COR-L47 (cell line): ENCODE data around the gene SYT1.
A peak's percentile ranks its signal among the peaks of the same experiment; 100 is the strongest.
"Not testable (repeated sequence)": the region's sequence is repeated elsewhere in the genome, so short reads cannot be mapped to it uniquely, and the experiment has no call there.

Experiments
- DNase-seq: peaks from one replicate; lab custom pipeline; 2025; lab: John Stamatoyannopoulos, UW

SYT1 gene

DNA sequence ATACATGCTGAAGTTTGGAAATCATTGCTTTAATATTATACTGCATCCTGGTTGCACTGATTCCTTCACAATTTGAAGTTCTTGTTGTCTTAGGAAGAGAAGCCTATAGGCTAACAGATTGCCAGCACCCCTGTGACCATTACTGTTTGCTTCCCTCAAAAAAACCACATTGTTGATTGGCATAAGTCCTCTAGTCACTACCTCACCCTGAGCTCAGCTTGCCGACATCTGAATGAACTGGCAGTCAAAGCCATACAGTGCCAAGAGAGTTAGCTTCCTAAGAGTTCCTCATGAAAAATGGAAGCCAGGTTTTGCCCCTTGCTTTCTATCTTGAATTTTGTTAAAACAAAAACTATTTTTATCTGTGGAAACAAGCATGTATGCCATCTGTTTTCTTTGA, 276.1 kb downstream of the SYT1 start:
- no peak for DNase-seq

GRCh38 chr12:79141776-79142175, 277.2 kb downstream of the SYT1 start:
- no peak for DNase-seq

- DNase-seq = peak; percentile 21
These were observed 279.2 kb downstream of the SYT1 start for GRCh38 chr12:79143803-79144202.

DNA sequence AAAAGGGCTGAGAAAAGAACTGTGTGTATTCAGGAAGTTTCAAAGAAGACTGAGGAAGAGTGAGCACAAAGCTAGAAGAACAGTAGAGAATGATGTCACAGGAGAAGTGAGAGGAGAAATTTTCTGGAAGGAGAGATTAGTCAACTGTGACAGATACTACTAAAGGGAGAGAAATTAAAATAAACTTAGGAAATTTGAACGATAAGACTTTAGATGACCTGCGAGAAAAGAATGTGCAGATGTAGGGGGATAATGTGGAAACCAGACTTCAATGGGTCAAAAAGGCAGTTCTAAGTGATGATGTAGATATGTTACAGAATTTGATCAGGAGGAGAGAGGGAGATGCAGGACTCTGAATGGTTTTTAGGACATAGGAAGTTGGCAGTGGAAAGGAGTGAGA, 287.4 kb downstream of the SYT1 start:
- DNase-seq = no peak

GRCh38 chr12:79155683-79156082, 291.1 kb downstream of the SYT1 start:
- DNase-seq = no peak

- no peak for DNase-seq
These were observed 292.4 kb downstream of the SYT1 start for GRCh38 chr12:79156846-79157463.

DNA sequence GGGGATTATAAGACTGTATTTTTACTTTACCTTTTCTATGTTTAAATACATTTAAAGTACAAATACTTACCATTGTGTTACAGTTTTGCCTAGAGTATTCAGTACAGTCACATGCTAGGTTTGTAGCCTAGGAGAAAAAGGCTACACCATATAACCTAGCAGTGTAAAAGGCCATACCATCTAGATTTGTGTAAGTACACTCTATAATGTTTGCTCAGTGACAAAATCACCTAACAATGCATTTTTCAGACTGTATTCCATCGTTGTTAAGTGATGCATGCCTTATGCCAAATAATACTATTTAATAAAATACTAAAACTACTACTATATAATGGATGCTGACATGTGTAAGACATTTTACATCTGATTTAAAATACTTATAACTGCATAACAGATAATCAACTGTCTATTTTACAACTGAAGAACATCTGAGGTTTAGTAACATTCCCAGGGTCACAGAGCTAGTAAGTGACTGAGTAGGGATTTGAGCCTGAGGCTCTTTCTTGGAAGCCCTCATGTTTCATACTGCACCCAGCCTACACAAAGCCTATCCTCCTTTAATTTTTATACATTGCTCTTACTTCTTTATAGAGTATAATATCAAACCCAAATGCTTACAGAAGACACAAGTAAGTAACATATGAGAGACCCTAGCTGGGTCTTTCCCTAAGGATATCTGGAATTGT, 296.8 kb downstream of the SYT1 start:
- DNase-seq = no peak

GRCh38 chr12:79162147-79162772, 297.7 kb downstream of the SYT1 start:
- DNase-seq = no peak

- no peak for DNase-seq
These were observed 298.4 kb downstream of the SYT1 start for GRCh38 chr12:79162948-79163347.

DNA sequence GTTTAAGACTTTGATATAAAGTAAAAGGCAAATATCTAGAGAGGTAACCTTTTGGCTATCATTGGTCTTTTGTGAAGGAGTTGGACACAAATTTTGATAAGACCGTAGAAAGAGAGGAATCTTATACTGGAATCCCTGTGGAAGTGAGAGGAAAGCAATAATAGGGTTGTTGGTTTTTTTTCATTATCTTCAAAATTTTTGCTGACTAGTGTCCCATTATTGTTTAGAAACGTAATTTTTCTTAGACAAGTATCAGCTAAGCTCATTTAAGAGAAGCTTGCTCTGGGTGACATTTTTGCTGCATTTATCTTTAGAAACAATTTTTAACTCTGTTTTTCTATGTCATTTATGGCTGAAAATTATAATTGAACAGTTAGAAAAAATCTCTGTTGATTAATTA, 300.3 kb downstream of the SYT1 start:
- DNase-seq = no peak

- DNase-seq = no peak
These were observed 304.1 kb downstream of the SYT1 start for GRCh38 chr12:79168687-79169086.

DNA sequence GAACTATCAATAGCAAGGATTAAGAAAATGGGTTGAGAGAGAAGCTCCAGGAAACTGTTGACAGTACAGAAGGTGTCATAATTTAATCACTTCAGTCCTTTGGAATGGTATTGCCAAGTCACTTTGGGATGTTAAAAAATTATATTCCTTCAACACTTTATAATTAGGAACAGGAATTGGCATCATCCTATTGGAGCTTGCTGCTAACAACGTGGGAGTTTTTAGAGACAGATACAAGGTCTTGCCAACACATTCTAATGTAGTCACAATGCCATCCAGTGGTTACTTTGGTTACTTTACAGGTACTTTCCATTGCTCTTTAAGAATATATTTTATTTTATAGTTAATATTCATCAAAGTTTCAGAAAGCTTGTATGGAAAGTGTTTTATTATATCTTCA, 310.1 kb downstream of the SYT1 start:
- DNase-seq = peak; percentile 16

- DNase-seq = peak; percentile 13
These were observed 318.4 kb downstream of the SYT1 start for GRCh38 chr12:79183003-79183402.

DNA sequence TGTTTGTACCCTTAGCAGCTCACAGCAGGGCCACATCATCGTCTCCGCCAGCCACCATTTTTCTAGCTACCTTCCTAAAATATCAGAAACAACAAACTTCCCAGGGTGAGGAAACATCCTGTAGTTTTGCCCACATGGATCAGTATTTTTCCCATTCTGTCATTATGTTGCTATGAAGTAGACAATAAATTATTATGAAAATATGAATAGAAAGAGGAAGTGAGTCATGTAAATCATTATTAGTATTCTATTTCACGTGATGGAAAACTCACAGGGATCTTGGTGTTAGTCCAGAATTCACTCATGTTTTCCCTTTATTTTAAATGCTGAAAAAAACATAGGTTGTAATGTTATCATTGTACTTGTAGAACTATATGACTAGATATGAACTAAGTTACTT, 319.4 kb downstream of the SYT1 start:
- peak; percentile 17 for DNase-seq

GRCh38 chr12:79186506-79186905, 321.9 kb downstream of the SYT1 start:
- DNase-seq = no peak

DNA sequence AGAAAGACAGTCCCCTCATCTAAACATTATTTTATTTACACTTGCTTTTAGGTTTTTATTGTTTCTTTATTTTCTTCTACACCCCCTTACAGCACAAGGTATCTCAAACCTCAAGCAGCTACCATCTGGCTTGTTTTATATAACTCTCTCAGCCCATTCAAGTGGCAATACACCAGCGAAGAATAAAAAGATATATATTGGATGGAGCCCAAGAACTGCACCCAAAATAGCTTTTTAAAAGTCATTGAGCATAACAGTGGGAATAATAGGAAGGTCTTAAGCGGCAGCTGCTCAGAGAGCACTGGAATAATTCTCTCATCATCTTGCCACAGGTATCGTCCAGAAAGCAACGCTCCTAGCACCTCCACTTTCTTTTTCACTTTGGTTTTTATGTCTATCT, 322.5 kb downstream of the SYT1 start:
- peak; percentile 26 for DNase-seq

DNA sequence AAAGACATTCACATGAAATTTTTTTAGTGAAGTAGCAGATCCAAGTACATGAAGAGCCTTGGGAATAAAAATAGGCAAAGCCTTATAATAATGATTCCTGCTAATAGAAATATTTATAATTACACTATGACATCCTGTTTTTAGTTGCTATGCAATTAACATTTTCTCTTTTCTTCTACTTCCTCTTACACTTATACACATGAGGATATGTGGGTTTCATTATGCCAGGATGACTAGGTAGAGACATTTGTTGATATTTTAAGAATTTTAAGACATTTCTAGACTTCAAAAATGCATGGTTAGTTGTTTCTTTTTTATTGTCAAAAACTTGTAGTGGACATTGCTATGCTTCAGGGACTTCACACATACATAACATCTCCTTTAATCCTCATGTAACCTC, 326.8 kb downstream of the SYT1 start:
- DNase-seq = no peak

DNA sequence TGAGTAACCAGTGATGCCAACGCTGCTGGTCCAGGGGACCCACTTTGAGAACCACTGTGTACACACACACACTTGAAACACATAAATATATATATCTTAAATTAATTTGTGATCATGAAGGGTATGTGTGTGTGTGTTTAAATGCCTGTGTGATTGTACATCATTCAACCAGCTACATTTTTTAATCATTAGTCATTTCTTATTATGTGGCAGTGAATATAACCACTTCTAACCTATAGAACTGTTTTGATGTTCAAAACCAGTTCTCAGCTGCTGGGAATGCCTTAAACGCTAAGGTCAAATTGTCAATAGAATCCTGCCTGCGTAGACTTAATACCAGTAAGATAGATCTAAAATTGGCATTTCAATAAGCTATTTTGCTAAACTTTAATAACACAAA, 330.0 kb downstream of the SYT1 start:
- no peak for DNase-seq

DNA sequence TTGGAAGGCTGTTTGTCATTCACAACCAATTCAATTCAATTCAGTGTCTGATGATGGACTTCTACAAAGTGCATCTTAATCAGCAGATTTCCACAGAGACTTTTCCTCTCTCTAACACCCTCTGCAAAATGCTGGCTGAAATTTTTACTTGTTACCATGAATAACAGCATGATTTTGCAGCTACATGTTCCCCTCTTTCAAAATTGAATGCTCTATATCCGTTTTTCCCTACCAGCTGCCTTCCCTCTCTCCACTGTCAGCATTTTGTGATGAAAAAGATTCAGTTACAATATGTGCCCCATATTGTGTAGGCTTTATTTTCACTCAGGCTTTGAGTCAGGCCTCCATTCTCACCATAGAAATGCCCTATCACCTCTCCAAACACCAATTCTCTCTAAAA, 334.6 kb downstream of the SYT1 start:
- no peak for DNase-seq

- peak; percentile 70 for DNase-seq
These were observed 335.6 kb downstream of the SYT1 start for GRCh38 chr12:79200176-79200575.

GRCh38 chr12:79203058-79203647, 338.6 kb downstream of the SYT1 start:
- DNase-seq = no peak

- DNase-seq = no peak
These were observed 342.3 kb downstream of the SYT1 start for GRCh38 chr12:79206871-79207270.

- DNase-seq = not testable (repeated sequence)
These were observed 345.8 kb downstream of the SYT1 start for GRCh38 chr12:79210403-79210802.
